Activated T-cell treated with anti-CD3 and anti-CD28 coated beads for 4 hours (primary cell): ENCODE data around the gene ANKMY2.
"Not testable (repeated sequence)": the region's sequence is repeated elsewhere in the genome, so short reads cannot be mapped to it uniquely, and the experiment has no call there.

Source experiments
- DNase-seq: peaks from one replicate; pipeline ENCODE4 v3.0.0-alpha.2; 2020

Gene ANKMY2

GRCh38 chr7:16616542-16616941 is 29.0 kb downstream of the ANKMY2 start:
- DNase-seq = no peak

GRCh38 chr7:16616122-16616521 is 29.4 kb downstream of the ANKMY2 start:
- no peak for DNase-seq

GRCh38 chr7:16615228-16615627 is 30.3 kb downstream of the ANKMY2 start:
- DNase-seq = no peak

GRCh38 chr7:16611711-16612110 is 33.8 kb downstream of the ANKMY2 start:
- DNase-seq = no peak

GRCh38 chr7:16609842-16610450 is 35.6 kb downstream of the ANKMY2 start:
- no peak for DNase-seq

GRCh38 chr7:16606704-16607103 is 38.9 kb downstream of the ANKMY2 start:
- no peak for DNase-seq

GRCh38 chr7:16604054-16604453 is 41.5 kb downstream of the ANKMY2 start:
- no peak for DNase-seq

- no peak for DNase-seq
Observed at GRCh38 chr7:16603633-16604032, 41.9 kb downstream of the ANKMY2 start.

GRCh38 chr7:16599860-16600259 is 45.7 kb downstream of the ANKMY2 start:
- DNase-seq = no peak

- DNase-seq = no peak
Observed at GRCh38 chr7:16598015-16598414, 47.5 kb downstream of the ANKMY2 start.

- DNase-seq = not testable (repeated sequence)
Observed at GRCh38 chr7:16595596-16595995, 50.0 kb downstream of the ANKMY2 start.

GRCh38 chr7:16594676-16595075 is 50.9 kb downstream of the ANKMY2 start:
- no peak for DNase-seq

- DNase-seq = no peak
Observed at GRCh38 chr7:16594061-16594460, 51.5 kb downstream of the ANKMY2 start.

- DNase-seq = no peak
Observed at GRCh38 chr7:16592395-16592794, 53.2 kb downstream of the ANKMY2 start.

GRCh38 chr7:16590424-16590823 is 55.1 kb downstream of the ANKMY2 start:
- no peak for DNase-seq

GRCh38 chr7:16589881-16590280 is 55.7 kb downstream of the ANKMY2 start:
- no peak for DNase-seq

GRCh38 chr7:16587790-16588189 is 57.8 kb downstream of the ANKMY2 start:
- no peak for DNase-seq

GRCh38 chr7:16587129-16587528 is 58.4 kb downstream of the ANKMY2 start:
- DNase-seq = no peak

GRCh38 chr7:16586081-16586874 is 59.3 kb downstream of the ANKMY2 start:
- no peak for DNase-seq

- DNase-seq = no peak
Observed at GRCh38 chr7:16585540-16585939, 60.0 kb downstream of the ANKMY2 start.

GRCh38 chr7:16583834-16584233 is 61.7 kb downstream of the ANKMY2 start:
- no peak for DNase-seq

- DNase-seq = no peak
Observed at GRCh38 chr7:16581286-16581685, 64.3 kb downstream of the ANKMY2 start.

- no peak for DNase-seq
Observed at GRCh38 chr7:16579216-16579615, 66.3 kb downstream of the ANKMY2 start.

- DNase-seq = no peak
Observed at GRCh38 chr7:16571941-16572340, 73.6 kb downstream of the ANKMY2 start.
